ENCODE data around the gene DMRTC2.

DNA sequence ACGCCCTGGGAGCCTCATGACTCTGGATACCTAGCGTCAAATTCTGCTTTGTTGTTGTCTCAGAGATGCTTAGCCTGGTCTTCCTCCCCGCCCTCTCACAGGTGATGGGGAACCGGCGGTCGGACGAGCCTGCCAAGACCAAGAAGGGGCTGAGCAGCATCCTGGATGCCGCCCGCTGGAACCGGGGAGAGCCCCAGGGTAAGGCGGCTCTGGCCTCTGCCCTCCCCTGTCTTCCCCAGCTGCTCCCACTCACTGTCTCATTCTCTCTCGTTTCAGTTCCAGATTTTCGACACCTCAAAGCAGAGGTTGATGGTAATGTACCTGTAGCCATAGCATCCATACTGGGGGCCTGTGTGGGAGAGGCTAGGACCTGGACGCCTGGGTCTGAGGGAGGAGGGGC, 49.5 kb downstream of the DMRTC2 start:
- no peak for TF ChIP-seq CTCF (IDR thresholded peaks at IDR 0.05)
- no peak for TF ChIP-seq POLR2A (IDR thresholded peaks at IDR 0.05)

Measured in tibial nerve (tissue), 3 donors.